Gastrocnemius medialis (tissue), 4 donors: ENCODE measurements around the gene ELAVL2. TPM values are rescaled to one million over a fixed set of nuclear protein-coding genes. Genes with fewer than 3 reads are reported as not detected.

Experiments
- ATAC-seq, 2 donors: fragments of 150-250 bp; one replicate each; pipeline ENCODE4 v1.9.1; 2016
- DNase-seq, 2 donors: peaks; one replicate each; pipeline ENCODE4 v3.0.0-alpha.2; 2019
- H3K27ac ChIP-seq, 4 donors: fragments of 200-600 bp; sonication (generic); 1 replicate in 1 of 4; 2 replicates in 3 of 4; pipeline ENCODE4 v1.5.1; 2016 to 2018; ENCODE audit warnings: mild to moderate bottlenecking in 2 of 4, moderate library complexity in 1 of 4
- H3K27me3 ChIP-seq, 3 donors: fragments of 200-600 bp; sonication (generic) in 2 of 3; 1 replicate in 1 of 3; 2 replicates in 2 of 3; pipeline versions ENCODE4 v1.5.1 to v1.6.0; 2016 to 2019; ENCODE audit warnings: mild to moderate bottlenecking in 1 of 3, moderate library complexity in 1 of 3
- H3K36me3 ChIP-seq, 2 donors: fragments of 200-600 bp; sonication (generic) in 1 of 2; one replicate each; pipeline ENCODE4 v1.5.1; 2017 to 2018
- H3K4me1 ChIP-seq, 2 donors: fragments of 200-600 bp; sonication (generic) in 1 of 2; one replicate each; pipeline ENCODE4 v1.5.1; 2016 to 2017; ENCODE audit warnings: mild to moderate bottlenecking in 2 of 2
- H3K4me3 ChIP-seq, 4 donors: fragments of 200-600 bp; sonication (generic) in 3 of 4; 1 replicate in 1 of 4; 2 replicates in 3 of 4; pipeline ENCODE4 v1.5.1; 2016 to 2019; ENCODE audit warnings: mild to moderate bottlenecking in 2 of 4
- H3K9me3 ChIP-seq, 3 donors: fragments of 200-600 bp; sonication (generic) in 2 of 3; 1 replicate in 1 of 3; 2 replicates in 2 of 3; pipeline ENCODE4 v1.5.1; 2016 to 2019
- POLR2A ChIP-seq, 2 donors: fragments of 450-650 bp; IDR thresholded peaks; one replicate each; pipeline ENCODE4 v1.6.1; 2017; ENCODE audit warnings: antibody characterized with exemption in 2 of 2, mild to moderate bottlenecking in 2 of 2, moderate library complexity in 2 of 2
- in situ Hi-C, 4 donors: fragments of 200-750 bp; cut with MboI; loops; one replicate each; pipeline versions ENCODE4 v1.15.0 to v1.8.0; 2017; ENCODE audit warnings: low sequenced_read_pairs in 4 of 4
- intact Hi-C: fragments of 100-400 bp; cut with DNase I; formaldehyde crosslinking; loops from one replicate; pipeline ENCODE4 v1.15.1; 2023; ENCODE audit warnings: low total_unique reads
- total RNA-seq, 4 donors: library from RNA; depleted of rRNA; stranded (reverse); fragments of >200 nt; gene quantifications; one replicate each; pipeline versions ENCODE4 v1.1.0 to v1.2.3, GENCODE V29; 2016
- TF ChIP-seq, protein P1 (sequence below), 5 experiments: fragments of 450-650 bp in 3 of 5; fragments of 200-600 bp in 2 of 5; sonication (generic) in 2 of 5; IDR thresholded peaks in 4 of 5; conservative IDR thresholded peaks in 1 of 5; 1 replicate in 4 of 5; 2 replicates in 1 of 5; pipeline ENCODE4 v1.5.1; 2016 to 2019; ENCODE audit warnings: antibody characterized with exemption in 5 of 5, mild to moderate bottlenecking in 3 of 5, moderate library complexity in 3 of 5

The ELAVL2 gene
- total RNA-seq, 4 donors from 2014 or later = not detected

DNA sequence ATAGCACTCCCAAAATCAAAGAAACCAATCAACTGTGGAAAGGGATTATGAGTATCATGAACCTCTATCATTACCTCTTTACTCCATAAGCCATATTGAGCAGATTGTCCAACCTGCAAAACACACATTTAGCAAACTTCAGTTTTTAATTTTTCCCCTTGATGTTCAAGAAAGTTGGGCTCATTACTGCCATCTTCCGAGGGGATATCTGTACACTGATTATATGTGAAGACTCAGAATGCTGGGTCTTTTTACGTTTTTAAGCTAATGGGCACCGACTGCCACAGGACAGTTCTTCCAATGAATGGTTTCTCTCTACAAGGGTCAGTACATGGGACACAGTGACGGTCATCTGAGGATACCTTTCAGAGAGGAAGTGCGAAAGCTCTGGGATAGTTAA is 132.7 kb downstream of the ELAVL2 start:
- Histone ChIP-seq H3K9me3 (no peaks in the 10 kb centered on the region), H3K4me3 (no peak overlapping the region), H3K27ac (no peak overlapping the region), H3K4me1 (no peaks in the 10 kb centered on the region), H3K27me3 (no peaks in the 10 kb centered on the region), H3K36me3 (no peaks in the 10 kb centered on the region)
- DNase-seq = no peak
- in situ Hi-C loops (no loop called here), intact Hi-C loops (no loop called here)
- ATAC-seq = no peak
- no peak for TF ChIP-seq POLR2A (IDR thresholded peaks at IDR 0.05)
- TF ChIP-seq, protein P1, sequence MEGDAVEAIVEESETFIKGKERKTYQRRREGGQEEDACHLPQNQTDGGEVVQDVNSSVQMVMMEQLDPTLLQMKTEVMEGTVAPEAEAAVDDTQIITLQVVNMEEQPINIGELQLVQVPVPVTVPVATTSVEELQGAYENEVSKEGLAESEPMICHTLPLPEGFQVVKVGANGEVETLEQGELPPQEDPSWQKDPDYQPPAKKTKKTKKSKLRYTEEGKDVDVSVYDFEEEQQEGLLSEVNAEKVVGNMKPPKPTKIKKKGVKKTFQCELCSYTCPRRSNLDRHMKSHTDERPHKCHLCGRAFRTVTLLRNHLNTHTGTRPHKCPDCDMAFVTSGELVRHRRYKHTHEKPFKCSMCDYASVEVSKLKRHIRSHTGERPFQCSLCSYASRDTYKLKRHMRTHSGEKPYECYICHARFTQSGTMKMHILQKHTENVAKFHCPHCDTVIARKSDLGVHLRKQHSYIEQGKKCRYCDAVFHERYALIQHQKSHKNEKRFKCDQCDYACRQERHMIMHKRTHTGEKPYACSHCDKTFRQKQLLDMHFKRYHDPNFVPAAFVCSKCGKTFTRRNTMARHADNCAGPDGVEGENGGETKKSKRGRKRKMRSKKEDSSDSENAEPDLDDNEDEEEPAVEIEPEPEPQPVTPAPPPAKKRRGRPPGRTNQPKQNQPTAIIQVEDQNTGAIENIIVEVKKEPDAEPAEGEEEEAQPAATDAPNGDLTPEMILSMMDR (IDR thresholded peaks at IDR 0.05 in 4 of 5, conservative IDR thresholded peaks at IDR 0.05 in 1 of 5) = no peak

DNA sequence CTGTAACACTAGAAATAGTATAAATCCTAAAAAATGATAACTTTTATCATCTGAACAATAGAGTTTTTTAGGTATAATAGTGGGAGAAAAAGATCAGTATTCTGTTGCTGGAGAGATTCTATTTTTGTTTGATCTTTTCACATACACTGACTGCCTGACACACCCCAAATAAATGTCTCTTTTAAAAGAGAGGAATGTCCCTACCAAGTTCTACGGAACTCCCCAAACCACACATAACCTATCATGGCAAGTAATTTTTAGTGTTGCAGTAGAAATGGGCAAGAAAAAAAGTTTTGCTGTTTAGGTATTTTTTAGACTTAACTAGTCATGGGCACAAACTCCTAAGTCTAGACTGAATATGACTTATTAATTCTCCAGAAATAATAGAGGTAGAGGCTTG is 139.1 kb downstream of the ELAVL2 start:
- Histone ChIP-seq H3K27ac (no peak overlapping the region), H3K9me3 (no peaks in the 10 kb centered on the region), H3K27me3 (no peaks in the 10 kb centered on the region), H3K36me3 (no peaks in the 10 kb centered on the region), H3K4me1 (peaks cover 0 to 6% of the 10 kb centered on the region in 2 donors), H3K4me3 (no peak overlapping the region)
- ATAC-seq (no peak), DNase-seq (no peak)
- in situ Hi-C loops (no loop called here), intact Hi-C loops (no loop called here)
- TF ChIP-seq, protein P1 (IDR thresholded peaks at IDR 0.05 in 4 of 5, conservative IDR thresholded peaks at IDR 0.05 in 1 of 5) = no peak

DNA sequence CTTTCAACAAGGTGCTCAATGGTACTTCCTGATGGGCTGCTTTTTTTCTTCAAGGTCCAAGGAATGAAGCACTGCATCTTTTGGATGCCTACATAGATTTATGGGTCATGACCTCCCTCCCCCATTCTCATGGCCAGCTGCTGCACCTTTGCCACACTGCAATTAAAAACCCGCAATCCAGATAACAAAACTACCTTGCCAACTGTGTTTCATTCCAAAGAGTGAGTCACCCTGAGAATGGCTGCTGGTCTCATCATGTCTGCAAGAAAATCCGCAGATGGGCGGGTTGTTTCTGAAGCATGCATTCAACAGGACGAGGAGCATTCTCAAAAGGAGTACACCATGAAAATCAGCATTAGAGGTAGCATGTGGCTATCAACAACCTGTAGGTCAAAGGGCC is 139.8 kb downstream of the ELAVL2 start:
- in situ Hi-C loops (no loop called here), intact Hi-C loops (no loop called here)
- H3K9me3 ChIP-seq = no peaks in the 10 kb centered on the region
- H3K4me3 ChIP-seq = no peak overlapping the region
- no peak overlapping the region for H3K27ac ChIP-seq
- no peaks in the 10 kb centered on the region for H3K27me3 ChIP-seq
- no peak for DNase-seq
- ATAC-seq = no peak
- H3K36me3 ChIP-seq = no peaks in the 10 kb centered on the region
- TF ChIP-seq, protein P1 (IDR thresholded peaks at IDR 0.05 in 4 of 5, conservative IDR thresholded peaks at IDR 0.05 in 1 of 5) = no peak
- H3K4me1 ChIP-seq = peaks cover 0 to 6% of the 10 kb centered on the region in 2 donors

GRCh38 chr9:23683611-23684061 is 142.4 kb downstream of the ELAVL2 start:
- H3K4me1 ChIP-seq = peaks cover 0 to 6% of the 10 kb centered on the region in 2 donors
- in situ Hi-C loops = no loop called here
- no peak overlapping the region for H3K4me3 ChIP-seq
- intact Hi-C loops = no loop called here
- no peaks in the 10 kb centered on the region for H3K27me3 ChIP-seq
- no peak for DNase-seq
- H3K27ac ChIP-seq = no peak overlapping the region
- no peak for ATAC-seq
- TF ChIP-seq, protein P1 (IDR thresholded peaks at IDR 0.05 in 4 of 5, conservative IDR thresholded peaks at IDR 0.05 in 1 of 5) = no peak
- no peak for TF ChIP-seq POLR2A (IDR thresholded peaks at IDR 0.05)
- no peaks in the 10 kb centered on the region for H3K36me3 ChIP-seq
- H3K9me3 ChIP-seq = no peaks in the 10 kb centered on the region

DNA sequence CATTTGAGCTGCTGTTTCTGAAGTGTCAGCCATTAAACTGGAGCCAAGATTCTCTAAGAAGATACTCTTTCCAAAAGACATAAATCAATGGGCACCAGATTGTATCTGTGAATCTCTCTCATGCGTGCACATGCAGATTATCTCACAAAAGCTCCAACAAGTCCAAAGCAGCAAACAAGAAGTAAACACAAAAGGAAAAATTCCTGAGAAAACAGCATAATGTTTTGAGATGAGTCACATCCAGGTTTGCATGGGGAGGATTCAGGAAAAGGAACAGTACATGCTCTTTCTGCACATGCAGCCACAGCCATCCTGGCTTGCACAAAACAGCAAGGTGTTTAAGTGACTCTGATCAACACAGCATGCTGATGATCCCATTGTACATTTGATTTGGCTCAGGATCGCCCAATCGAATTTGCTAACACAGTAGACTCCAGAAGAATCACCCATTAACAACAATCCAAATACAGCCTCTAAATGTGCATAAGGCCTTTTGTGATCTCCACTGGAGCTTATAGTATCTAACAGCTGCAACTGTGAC is 143.1 kb downstream of the ELAVL2 start:
- ATAC-seq (no peak), DNase-seq (no peak)
- in situ Hi-C loops (no loop called here), intact Hi-C loops (no loop called here)
- Histone ChIP-seq H3K27me3 (no peaks in the 10 kb centered on the region), H3K9me3 (no peaks in the 10 kb centered on the region), H3K27ac (peak overlapping the region in 1 of 4 donors; percentile 12), H3K36me3 (no peaks in the 10 kb centered on the region), H3K4me3 (no peak overlapping the region), H3K4me1 (peaks cover 0 to 6% of the 10 kb centered on the region in 2 donors)
- TF ChIP-seq, protein P1 (IDR thresholded peaks at IDR 0.05 in 4 of 5, conservative IDR thresholded peaks at IDR 0.05 in 1 of 5) = no peak
- no peak for TF ChIP-seq POLR2A (IDR thresholded peaks at IDR 0.05)
